GM12878 (cell line): ENCODE results near the gene NOTCH3. TPM values are rescaled to one million over a fixed set of nuclear protein-coding genes. Genes with fewer than 3 reads are reported as not detected.
A peak's percentile ranks its signal among the peaks of the same experiment; 100 is the strongest.

Experiments used
- ATAC-seq: fragments of 200-7000 bp; cut with Tn5 transposase; 3 replicates; pipeline ENCODE4 v1.9.1; 2020; ENCODE audit warnings: mild to moderate bottlenecking, moderate library complexity
- BruUV-seq: library from RNA; stranded (reverse); fragments of 400-500 nt; replicated peaks from 2 replicates; lab custom pipeline; 2021; lab: Mats Ljungman, UMichigan
- CTCF ChIA-PET: fragments of 300-600 bp; sonication (Branson Sonifier 250); formaldehyde crosslinking; extraction: SDS; loops from one replicate; lab custom pipeline; 2021; ENCODE audit warnings: inconsistent platforms; lab: Yijun Ruan, JAX
- POLR2A ChIA-PET: fragments of 350-600 bp; formaldehyde crosslinking; extraction: SDS; loops from one replicate; lab custom pipeline; 2021; ENCODE audit warnings: inconsistent platforms; lab: Charles Lee
- RAD21 ChIA-PET: fragments of 300-600 bp; sonication (Branson Sonifier 250); formaldehyde crosslinking; loops from one replicate; lab custom pipeline; 2023; ENCODE audit warnings: antibody characterized with exemption; ENCODE audit not compliant: unreplicated experiment; lab: Charles Lee
- SMC1A ChIA-PET: fragments of 300-600 bp; sonication (Branson Sonifier 250); formaldehyde crosslinking; loops from one replicate; lab custom pipeline; 2023; ENCODE audit not compliant: unreplicated experiment, uncharacterized antibody; lab: Charles Lee
- DNase-seq: peaks from one replicate; pipeline ENCODE4 v3.0.0-alpha.2; 2011; ENCODE audit warnings: low read depth, low spot score
- FAIRE-seq: peaks from 3 replicates; lab custom pipeline; 2011; peaks lifted over from hg19 to GRCh38; lab: Jason Lieb, UNC
- H2AFZ ChIP-seq: 2 replicates; pipeline ENCODE4 v1.6.0; 2011; ENCODE audit warnings: low read depth, low read length, control low read depth; ENCODE audit not compliant: control insufficient read depth
- H3K27ac ChIP-seq: 2 replicates; pipeline ENCODE4 v1.5.1; 2011; ENCODE audit warnings: control low read depth; ENCODE audit not compliant: control insufficient read depth, insufficient read depth
- H3K27me3 ChIP-seq, 2 experiments: replicated peaks in 1 of 2; 2 replicates each; pipeline versions ENCODE4 v1.6.0 to v1.6.1; 2011; ENCODE audit warnings: low read length in 1 of 2; ENCODE audit not compliant: control insufficient read depth in 2 of 2, insufficient read depth in 2 of 2
- H3K36me3 ChIP-seq, 2 experiments: 2 replicates each; pipeline ENCODE4 v1.5.1; 2011; ENCODE audit warnings: low read length in 1 of 2; ENCODE audit not compliant: control insufficient read depth in 2 of 2, insufficient read depth in 2 of 2
- H3K4me1 ChIP-seq: 2 replicates; pipeline ENCODE4 v1.6.1; 2011; ENCODE audit warnings: mild to moderate bottlenecking, low read length, moderate library complexity, mixed read lengths; ENCODE audit not compliant: control insufficient read depth, insufficient read depth
- H3K4me2 ChIP-seq: 2 replicates; pipeline ENCODE4 v1.6.0; 2011; ENCODE audit warnings: control low read depth; ENCODE audit not compliant: control insufficient read depth, insufficient read depth
- H3K4me3 ChIP-seq: fragments of 200-600 bp; sonication (generic); 2 replicates; pipeline ENCODE4 v1.5.1; 2016
- H3K79me2 ChIP-seq: 2 replicates; pipeline ENCODE4 v1.6.0; 2011; ENCODE audit warnings: low read length; ENCODE audit not compliant: control insufficient read depth, insufficient read depth
- H3K9ac ChIP-seq: 2 replicates; pipeline ENCODE4 v1.8.0; 2011; ENCODE audit warnings: low read length, control low read depth, mixed read lengths; ENCODE audit not compliant: control insufficient read depth, insufficient read depth
- H3K9me3 ChIP-seq: replicated peaks from 3 replicates; pipeline ENCODE4 v1.5.1; 2011; ENCODE audit warnings: mild to moderate bottlenecking, low read length; ENCODE audit not compliant: control insufficient read depth, insufficient read depth
- H4K20me1 ChIP-seq: 2 replicates; pipeline ENCODE4 v1.6.0; 2011; ENCODE audit not compliant: control insufficient read depth, insufficient read depth
- CHD2 ChIP-seq: IDR thresholded peaks from 2 replicates; pipeline ENCODE4 v1.6.1; 2011; ENCODE audit warnings: low read depth, low read length, improper control_type of control experiment, borderline replicate concordance
- CHD4 ChIP-seq: fragments of 200-600 bp; sonication (generic); IDR thresholded peaks from 2 replicates; pipeline ENCODE4 v1.6.1; 2016; ENCODE audit warnings: mild to moderate bottlenecking
- NBN ChIP-seq: fragments of 450-650 bp; IDR thresholded peaks from 2 replicates; pipeline ENCODE4 v1.6.1; 2016
- NFYB ChIP-seq: IDR thresholded peaks from 2 replicates; pipeline ENCODE4 v1.6.1; 2011; ENCODE audit warnings: low read depth, mild to moderate bottlenecking, low read length, improper control_type of control experiment, moderate library complexity; ENCODE audit not compliant: insufficient read depth
- PKNOX1 ChIP-seq: fragments of 450-650 bp; IDR thresholded peaks from 2 replicates; pipeline ENCODE4 v1.6.1; 2016; ENCODE audit warnings: mild to moderate bottlenecking
- RAD21 ChIP-seq: IDR thresholded peaks from 2 replicates; pipeline ENCODE4 v1.6.1; 2011; ENCODE audit warnings: mild to moderate bottlenecking, low read depth, low read length, moderate library complexity; ENCODE audit not compliant: insufficient read depth
- SMARCA5 ChIP-seq: fragments of 450-650 bp; IDR thresholded peaks from 2 replicates; pipeline ENCODE4 v1.6.1; 2017; ENCODE audit warnings: mild to moderate bottlenecking
- SPI1 ChIP-seq: IDR thresholded peaks from 2 replicates; pipeline ENCODE4 v1.6.1; 2011; ENCODE audit warnings: low read depth, mild to moderate bottlenecking, low read length, moderate library complexity, borderline replicate concordance; ENCODE audit not compliant: insufficient read depth
- SREBF1 ChIP-seq: IDR thresholded peaks from 2 replicates; pipeline ENCODE4 v1.6.1; 2012; ENCODE audit warnings: mild to moderate bottlenecking, low read length
- SREBF2 ChIP-seq: IDR thresholded peaks from 2 replicates; pipeline ENCODE4 v1.6.1; 2012; ENCODE audit warnings: mild to moderate bottlenecking, low read length
- SRF ChIP-seq, 2 experiments: IDR thresholded peaks; 2 replicates each; pipeline ENCODE4 v1.6.1; 2011; ENCODE audit warnings: low read depth in 2 of 2, low read length in 2 of 2, mild to moderate bottlenecking in 1 of 2, moderate library complexity in 1 of 2
- STAT1 ChIP-seq: fragments of 450-650 bp; conservative IDR thresholded peaks from 2 replicates; pipeline ENCODE4 v1.6.1; 2014; ENCODE audit warnings: antibody characterized with exemption, mild to moderate bottlenecking
- TCF7 ChIP-seq: IDR thresholded peaks from 2 replicates; pipeline ENCODE4 v1.6.1; 2014; ENCODE audit warnings: antibody characterized with exemption, borderline replicate concordance
- USF2 ChIP-seq: IDR thresholded peaks from 2 replicates; pipeline ENCODE4 v1.6.1; 2011; ENCODE audit warnings: low read depth, low read length, improper control_type of control experiment, borderline replicate concordance
- YBX1 ChIP-seq: fragments of 450-650 bp; IDR thresholded peaks from 2 replicates; pipeline ENCODE4 v1.6.1; 2016; ENCODE audit warnings: antibody characterized with exemption
- WGBS: methylation state at CpG from one replicate; pipeline ENCODE4 v1.1.6; 2016; ENCODE audit warnings: low lambda C conversion rate; ENCODE audit not compliant: insufficient replicate concordance, insufficient coverage; ENCODE audit errors: missing lambda C conversion rate; 5-methylcytosine and 5-hydroxymethylcytosine counted together
- in situ Hi-C: fragments of 300-500 bp; cut with MboI; formaldehyde crosslinking; loops from 9 replicates; pipeline ENCODE4 v1.14.3; 2018; ENCODE audit warnings: mixed read lengths
- intact Hi-C: fragments of 100-400 bp; cut with micrococcal nuclease; formaldehyde crosslinking; loops from one replicate; pipeline ENCODE4 v1.14.2; 2022; ENCODE audit not compliant: unreplicated experiment
- polyA plus RNA-seq, 11 experiments: library from polyadenylated mRNA; depleted of rRNA in 4 of 11; unstranded in 6 of 11; stranded (reverse) in 5 of 11; fragments of >200 nt; fragmentation: Nextera tagmentation in 4 of 11; fragmentation: Illumina TruSeq in 1 of 11; extraction: Ambion mirVana in 4 of 11; extraction: Trizol in 1 of 11; gene quantifications; 1 replicate in 1 of 11; 2 replicates in 10 of 11; pipeline versions ENCODE4 v1.2.1 to v1.2.3, GENCODE V29; 2011 to 2016; ENCODE audit warnings: inconsistent platforms in 2 of 11, missing spikeins in 2 of 11, low read depth in 1 of 11
- total RNA-seq, 4 experiments: library from RNA; depleted of rRNA in 3 of 4; stranded (reverse); fragments of >200 nt in 3 of 4; fragmentation: Illumina TruSeq in 1 of 4; extraction: Trizol in 1 of 4; gene quantifications; 2 replicates each; pipeline versions ENCODE4 v1.2.1 to v1.2.3, GENCODE V29; 2013 to 2021

NOTCH3 gene
- total and polyA plus RNA-seq, 10 of the 15 experiments (the other 5 are each of a cell fraction or from before 2014, with no cell fraction given) = 0.01 to 0.42 (median 0.10) TPM; not detected in 5

GRCh38 chr19:15166700-15167099, 34.1 kb downstream of the NOTCH3 start:
- Histone ChIP-seq H3K4me2 (no peak overlapping the region), H3K9me3 (peaks cover 7% of the 10 kb centered on the region; the same call in 1 of the 3 replicates)
- ChIA-PET CTCF (interaction anchor here (2.9 kb wide), 1 partner anchor 12 kb away, joined by 8 read pairs; no protein-coding TSS in a partner anchor), RAD21 (no interaction called here), SMC1A (no interaction called here)
- 28% methylated on average over 4 of the region's 4 CpGs for WGBS
- TF ChIP-seq NFYB = peak; percentile 68
- no peak for TF ChIP-seq SMARCA5
- TF ChIP-seq, all 136 proteins: peak for 1
- Histone ChIP-seq H4K20me1 (no peaks in the 10 kb centered on the region), H3K27ac (no peak overlapping the region), H3K4me3 (no peak overlapping the region), H3K79me2 (no peaks in the 10 kb centered on the region), H3K9ac (no peak overlapping the region), H3K27me3 (no peaks in the 10 kb centered on the region), H3K36me3 (no peaks in the 10 kb centered on the region), H3K4me1 (no peaks in the 10 kb centered on the region), H2AFZ (no peak overlapping the region)
- POLR2A ChIA-PET = no interaction called here
- intact Hi-C loops = no loop called here
- FAIRE-seq (no peak), ATAC-seq (no peak), DNase-seq (no peak)
- in situ Hi-C loops = no loop called here
- no TSS peak for BruUV-seq

- Histone ChIP-seq H2AFZ (no peak overlapping the region), H3K36me3 (no peaks in the 10 kb centered on the region), H3K4me1 (no peaks in the 10 kb centered on the region), H3K9ac (no peak overlapping the region), H3K27ac (no peak overlapping the region), H4K20me1 (no peaks in the 10 kb centered on the region), H3K27me3 (no peaks in the 10 kb centered on the region), H3K4me2 (no peak overlapping the region), H3K79me2 (no peaks in the 10 kb centered on the region), H3K9me3 (peaks cover 7% of the 10 kb centered on the region; the same call in 1 of the 3 replicates), H3K4me3 (no peak overlapping the region)
- no TSS peak for BruUV-seq
- intact Hi-C loops (loop anchor here (1.0 kb wide), 1 partner anchor 395 kb away; no protein-coding TSS in a partner anchor), in situ Hi-C loops (no loop called here)
- ChIA-PET POLR2A (interaction anchor here (0.6 kb wide), 1 partner anchor 1256 kb away, joined by 3 read pairs; no protein-coding TSS in a partner anchor), SMC1A (interaction anchor here (0.5 to 0.8 kb wide), 2 partner anchors 12 to 394 kb away, joined by 3 to 4 read pairs; no protein-coding TSS in a partner anchor), CTCF (interaction anchor here (0.7 to 1.5 kb wide), 12 partner anchors 9 to 1217 kb away, joined by 3 to 8 read pairs (median 4); partner anchors contain the start of genes AKAP8L and FAM32A), RAD21 (interaction anchor here (0.5 to 1.4 kb wide), 3 partner anchors 12 to 394 kb away, joined by 3 to 4 read pairs (median 4); no protein-coding TSS in a partner anchor)
- WGBS = 37% methylated on average over 30 of the region's 42 CpGs
- no peak for DNase-seq
- FAIRE-seq = no peak
- peak; percentile 66 for ATAC-seq
- TF ChIP-seq SREBF1 (no peak), SPI1 (no peak), PKNOX1 (no peak), TCF7 (no peak), NFYB (no peak), NBN (no peak), CHD4 (no peak), RAD21 (peak; percentile 58), CHD2 (no peak), YBX1 (no peak), STAT1 (no peak), SRF (IDR thresholded peaks at IDR 0.05; ENCODE audit: low read depth in 2 of 2, low read length in 2 of 2) (no peak), SREBF2 (no peak), USF2 (no peak)
These were observed 39.5 kb downstream of the NOTCH3 start for GRCh38 chr19:15161028-15161984.
